Neural progenitor cell (in vitro differentiated cells): ENCODE data around the gene ZNF541.

Experiments used
- EZH2 ChIP-seq: fragments of 200-600 bp; sonication (generic); IDR thresholded peaks from 2 replicates; pipeline ENCODE4 v1.6.1; 2017; ENCODE audit warnings: antibody characterized with exemption, mild to moderate bottlenecking, moderate library complexity
- TF ChIP-seq, protein P1 (sequence below): fragments of 200-600 bp; sonication (generic); IDR thresholded peaks from 2 replicates; pipeline ENCODE4 v1.5.1; 2017; ENCODE audit warnings: antibody characterized with exemption, mild to moderate bottlenecking

DNA sequence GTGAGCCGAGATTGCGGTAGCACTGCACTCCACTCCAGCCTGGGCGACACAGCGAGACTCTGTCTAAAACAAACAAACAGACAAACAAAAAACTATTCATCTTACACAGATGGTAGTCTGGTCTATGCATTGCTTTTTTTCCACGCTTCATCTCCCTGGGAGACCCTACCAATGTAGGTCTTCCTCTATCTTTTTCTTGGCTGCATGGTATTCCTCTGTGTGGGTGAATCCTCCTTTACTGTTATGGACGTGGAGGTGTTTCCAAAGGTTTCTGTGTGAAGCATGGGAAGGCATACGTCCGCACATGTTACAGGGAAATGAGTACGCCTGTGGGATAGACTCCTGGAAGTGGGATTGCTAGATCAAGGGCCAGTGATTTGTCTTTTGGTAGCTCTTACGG is 41.6 kb upstream of the ZNF541 start:
- TF ChIP-seq, protein P1, sequence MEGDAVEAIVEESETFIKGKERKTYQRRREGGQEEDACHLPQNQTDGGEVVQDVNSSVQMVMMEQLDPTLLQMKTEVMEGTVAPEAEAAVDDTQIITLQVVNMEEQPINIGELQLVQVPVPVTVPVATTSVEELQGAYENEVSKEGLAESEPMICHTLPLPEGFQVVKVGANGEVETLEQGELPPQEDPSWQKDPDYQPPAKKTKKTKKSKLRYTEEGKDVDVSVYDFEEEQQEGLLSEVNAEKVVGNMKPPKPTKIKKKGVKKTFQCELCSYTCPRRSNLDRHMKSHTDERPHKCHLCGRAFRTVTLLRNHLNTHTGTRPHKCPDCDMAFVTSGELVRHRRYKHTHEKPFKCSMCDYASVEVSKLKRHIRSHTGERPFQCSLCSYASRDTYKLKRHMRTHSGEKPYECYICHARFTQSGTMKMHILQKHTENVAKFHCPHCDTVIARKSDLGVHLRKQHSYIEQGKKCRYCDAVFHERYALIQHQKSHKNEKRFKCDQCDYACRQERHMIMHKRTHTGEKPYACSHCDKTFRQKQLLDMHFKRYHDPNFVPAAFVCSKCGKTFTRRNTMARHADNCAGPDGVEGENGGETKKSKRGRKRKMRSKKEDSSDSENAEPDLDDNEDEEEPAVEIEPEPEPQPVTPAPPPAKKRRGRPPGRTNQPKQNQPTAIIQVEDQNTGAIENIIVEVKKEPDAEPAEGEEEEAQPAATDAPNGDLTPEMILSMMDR: no peak
- TF ChIP-seq EZH2: no peak
